Stimulated activated naive CD8-positive, alpha-beta T cell treated with anti-CD3 and anti-CD28 coated beads, Interleukin-15, amount 100 ng/mL, for 72 hours (primary cell): ENCODE data around the gene TPPP.
A peak's percentile ranks its signal among the peaks of the same experiment; 100 is the strongest.

Experiments
- ATAC-seq: fragments of 150-1000 bp; cut with Tn5 transposase; 2 replicates; pipeline ENCODE4 v1.10.0; 2021; ENCODE audit warnings: mild to moderate bottlenecking, moderate library complexity
- DNase-seq, 2 donors: peaks; one replicate each; pipeline ENCODE4 v3.0.0; 2021 to 2022
- H3K27ac Mint-ChIP-seq, 2 donors: one replicate each; pipeline ENCODE4 v1.8.0; 2022; ENCODE audit warnings: mild to moderate bottlenecking in 2 of 2, mixed read lengths in 2 of 2, moderate library complexity in 2 of 2
- H3K27me3 Mint-ChIP-seq: one replicate; pipeline ENCODE4 v1.8.0; 2022; ENCODE audit warnings: mixed read lengths
- H3K4me1 Mint-ChIP-seq: one replicate; pipeline ENCODE4 v1.8.0; 2022; ENCODE audit warnings: mild to moderate bottlenecking, mixed read lengths
- H3K4me3 Mint-ChIP-seq, 2 donors: one replicate each; pipeline ENCODE4 v1.8.0; 2022; ENCODE audit warnings: mild to moderate bottlenecking in 2 of 2, mixed read lengths in 2 of 2, moderate library complexity in 1 of 2
- H3K9me3 Mint-ChIP-seq, 2 donors: one replicate each; pipeline ENCODE4 v1.8.0; 2022; ENCODE audit warnings: mixed read lengths in 2 of 2

TPPP gene

DNA sequence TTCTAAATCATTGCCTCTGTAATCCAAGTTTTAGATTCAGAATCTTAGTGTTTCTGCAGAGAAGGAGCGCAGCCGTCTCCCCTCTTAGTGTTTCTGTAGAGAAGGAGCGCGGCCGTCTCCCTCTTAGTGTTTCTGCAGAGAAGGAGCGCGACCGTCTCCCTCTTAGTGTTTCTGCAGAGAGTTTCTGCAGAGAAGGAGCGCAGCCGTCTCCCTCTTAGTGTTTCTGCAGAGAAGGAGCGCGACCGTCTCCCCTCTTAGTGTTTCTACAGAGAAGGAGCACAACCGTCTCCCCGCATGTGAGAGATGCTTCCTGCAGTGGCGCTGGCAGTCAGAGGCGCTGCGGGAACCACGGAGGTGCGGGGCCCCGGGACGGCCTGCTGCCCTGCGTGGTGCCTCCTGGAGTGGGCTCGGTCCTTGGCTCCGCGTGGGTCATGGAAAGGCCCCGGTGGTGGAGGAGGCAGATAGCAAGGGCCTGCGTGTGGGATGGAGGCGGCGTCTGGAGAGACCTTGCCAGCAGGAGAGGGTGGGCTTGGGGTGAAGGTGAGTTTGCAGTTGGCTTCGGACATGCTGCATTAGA, 70.1 kb downstream of the TPPP start:
- Mint-ChIP-seq H3K4me3 (no peak overlapping the region), H3K27me3 (no peaks in the 10 kb centered on the region), H3K4me1 (no peaks in the 10 kb centered on the region), H3K27ac (no peak overlapping the region), H3K9me3 (no peaks in the 10 kb centered on the region)
- ATAC-seq = no peak
- no peak for DNase-seq

DNA sequence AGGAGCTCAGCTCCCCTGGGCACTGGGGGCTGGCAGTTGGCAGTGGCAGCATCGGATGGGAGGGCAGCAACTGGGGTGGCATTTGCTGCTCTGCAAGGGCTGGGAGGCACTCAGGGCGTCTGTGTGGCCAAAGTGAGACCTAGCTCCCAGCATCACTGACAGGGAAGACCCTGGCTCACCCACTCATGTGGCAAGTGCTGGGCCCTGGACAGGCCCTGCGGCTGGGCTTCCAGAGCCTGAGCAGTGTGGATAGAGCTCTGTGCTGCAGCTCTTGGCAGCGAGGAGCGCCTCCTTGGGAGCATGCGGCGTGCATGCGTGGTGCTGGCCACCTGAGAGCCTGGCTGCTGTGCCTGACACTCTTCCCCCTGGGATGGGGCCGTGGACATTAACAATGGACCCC, 70.8 kb downstream of the TPPP start:
- no peak overlapping the region for H3K27ac Mint-ChIP-seq
- no peak for ATAC-seq

DNA sequence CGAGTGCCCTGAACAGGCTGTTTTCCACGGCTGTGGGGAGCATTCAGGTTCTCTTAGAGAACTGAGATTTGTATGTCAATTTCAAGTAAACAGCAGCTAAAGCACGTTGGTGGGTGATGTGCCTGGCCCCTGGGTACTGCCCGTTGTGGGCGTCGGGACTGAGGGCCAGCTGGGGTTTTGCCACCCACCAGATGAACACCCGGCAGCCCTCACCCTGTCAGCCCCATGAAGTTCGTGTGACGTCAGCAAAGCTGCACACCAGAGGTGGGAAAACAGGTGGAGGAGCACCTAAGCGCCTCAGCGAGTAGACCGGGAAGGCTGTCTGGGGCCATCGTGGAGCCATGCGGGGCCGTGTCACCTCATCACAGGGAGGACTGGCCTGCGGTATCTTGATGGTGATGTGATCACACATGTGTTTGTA, 71.8 kb downstream of the TPPP start:
- Mint-ChIP-seq H3K4me1 (peaks cover 6% of the 10 kb centered on the region), H3K4me3 (no peak overlapping the region), H3K27ac (peak overlapping the region in 1 of 2 donors; percentile 53), H3K9me3 (no peaks in the 10 kb centered on the region), H3K27me3 (no peaks in the 10 kb centered on the region)
- ATAC-seq (no peak), DNase-seq (peak in 1 of 2 donors; percentile 2)

More for the DNA sequence above, 70.8 kb downstream of the TPPP start:
- H3K4me3 Mint-ChIP-seq = no peak overlapping the region
- no peaks in the 10 kb centered on the region for H3K4me1 Mint-ChIP-seq
- DNase-seq = no peak
- H3K27me3 Mint-ChIP-seq = no peaks in the 10 kb centered on the region
- H3K9me3 Mint-ChIP-seq = no peaks in the 10 kb centered on the region

DNA sequence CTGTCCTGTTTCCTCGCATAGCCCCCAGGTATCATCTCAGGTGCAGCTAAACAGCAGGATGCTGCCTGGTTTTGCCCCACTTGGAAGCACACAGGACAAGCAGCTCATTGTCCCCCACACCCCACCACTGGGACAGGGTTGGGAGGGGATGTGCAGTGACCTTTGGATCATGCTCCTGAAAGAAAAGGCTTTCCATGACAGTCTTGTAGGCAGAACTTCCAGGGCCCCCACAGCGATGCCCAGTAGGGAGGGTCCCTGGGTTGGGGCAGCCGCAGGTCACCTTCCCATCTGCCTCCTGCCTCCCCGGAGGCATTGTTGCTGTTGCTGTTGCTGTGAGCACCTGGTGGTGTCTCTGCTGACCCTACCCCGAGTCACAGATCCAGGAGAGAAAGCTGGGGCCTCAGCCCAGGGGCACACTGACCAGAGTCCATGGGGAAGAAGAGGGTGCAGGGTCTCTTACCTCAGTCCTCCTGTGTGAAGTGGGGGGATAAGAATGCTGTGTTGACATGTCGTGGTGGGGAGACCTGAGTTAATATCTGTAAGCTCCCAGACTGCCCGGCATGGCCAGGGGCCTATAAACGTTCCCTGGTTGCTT, 72.5 kb downstream of the TPPP start:
- ATAC-seq (no peak), DNase-seq (peak in 1 of 2 donors; percentile 6)
- H3K4me1 Mint-ChIP-seq = peaks cover 11% of the 10 kb centered on the region
- no peaks in the 10 kb centered on the region for H3K9me3 Mint-ChIP-seq
- H3K4me3 Mint-ChIP-seq = no peak overlapping the region
- no peaks in the 10 kb centered on the region for H3K27me3 Mint-ChIP-seq
- no peak overlapping the region for H3K27ac Mint-ChIP-seq

DNA sequence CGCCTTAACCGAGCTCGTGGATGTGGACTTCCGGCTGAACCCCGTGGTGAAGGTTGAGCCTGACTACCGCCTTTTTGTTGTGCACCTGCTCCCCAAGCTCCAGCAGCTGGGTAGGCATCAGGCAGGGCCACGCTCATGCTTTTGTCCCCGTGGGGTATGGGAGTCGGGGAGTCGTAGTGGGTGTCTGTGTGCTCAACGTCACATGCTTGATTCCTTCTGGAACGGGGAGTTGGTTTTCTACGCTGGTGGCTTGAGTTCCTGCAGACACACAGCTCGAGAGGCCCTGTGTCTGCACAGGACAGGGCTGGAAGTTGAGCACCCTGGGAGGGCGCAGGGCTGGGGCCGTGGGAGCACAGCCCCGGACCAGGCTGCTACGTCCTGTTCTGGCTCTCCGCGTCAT, 73.0 kb downstream of the TPPP start:
- no peaks in the 10 kb centered on the region for H3K9me3 Mint-ChIP-seq
- H3K27me3 Mint-ChIP-seq = no peaks in the 10 kb centered on the region
- DNase-seq (peak in 1 of 2 donors; percentile 9), ATAC-seq (no peak)
- H3K4me1 Mint-ChIP-seq = peaks cover 15% of the 10 kb centered on the region
- H3K27ac Mint-ChIP-seq = no peak overlapping the region
- no peak overlapping the region for H3K4me3 Mint-ChIP-seq

DNA sequence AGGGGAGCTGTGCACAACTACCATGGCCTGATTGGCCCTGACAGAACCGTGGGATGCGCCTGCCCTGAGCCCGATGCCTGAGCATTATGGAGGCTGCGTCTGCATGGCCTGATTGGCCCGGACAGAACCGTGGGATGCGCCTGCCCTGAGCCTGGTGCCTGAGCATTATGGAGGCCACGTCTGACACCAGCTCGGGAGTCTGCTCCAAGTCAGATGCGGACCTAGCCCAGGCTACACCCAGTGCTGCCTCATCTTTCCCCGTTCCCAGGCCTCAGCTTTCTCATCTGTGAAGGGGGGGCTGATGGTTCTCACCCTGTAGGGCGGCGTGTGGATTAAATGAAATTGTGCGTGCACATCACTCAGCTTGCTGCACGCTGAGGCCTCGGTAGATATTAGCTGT, 73.7 kb downstream of the TPPP start:
- ATAC-seq (no peak), DNase-seq (peak in 1 of 2 donors; percentile 5)
- peaks cover 22% of the 10 kb centered on the region for H3K4me1 Mint-ChIP-seq
- no peak overlapping the region for H3K4me3 Mint-ChIP-seq
- H3K27me3 Mint-ChIP-seq = no peaks in the 10 kb centered on the region
- H3K9me3 Mint-ChIP-seq = no peaks in the 10 kb centered on the region
- no peak overlapping the region for H3K27ac Mint-ChIP-seq

DNA sequence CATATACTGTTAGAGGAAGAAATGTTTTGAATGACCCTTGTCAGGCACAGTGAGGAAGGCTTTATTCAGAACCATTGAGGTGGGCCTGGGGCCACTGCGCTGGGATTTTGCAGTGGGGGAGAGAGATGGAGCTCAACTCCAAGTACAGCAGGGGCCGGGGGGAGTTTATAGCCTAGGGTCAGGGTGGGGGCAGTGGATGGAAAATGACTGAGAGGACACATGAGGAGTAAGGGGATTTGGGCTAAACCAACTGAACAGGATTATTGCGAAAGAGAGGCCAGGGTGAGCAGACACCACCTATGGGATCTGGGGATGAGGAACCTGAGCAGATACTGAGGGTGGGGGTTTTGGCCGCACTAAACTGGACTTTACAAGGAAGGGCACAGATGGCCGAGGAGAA, 74.7 kb downstream of the TPPP start:
- peak in 1 of 2 donors; percentile 1 for DNase-seq
- Mint-ChIP-seq H3K4me3 (no peak overlapping the region), H3K9me3 (no peaks in the 10 kb centered on the region), H3K27ac (no peak overlapping the region), H3K4me1 (peaks cover 32% of the 10 kb centered on the region), H3K27me3 (no peaks in the 10 kb centered on the region)
- no peak for ATAC-seq

DNA sequence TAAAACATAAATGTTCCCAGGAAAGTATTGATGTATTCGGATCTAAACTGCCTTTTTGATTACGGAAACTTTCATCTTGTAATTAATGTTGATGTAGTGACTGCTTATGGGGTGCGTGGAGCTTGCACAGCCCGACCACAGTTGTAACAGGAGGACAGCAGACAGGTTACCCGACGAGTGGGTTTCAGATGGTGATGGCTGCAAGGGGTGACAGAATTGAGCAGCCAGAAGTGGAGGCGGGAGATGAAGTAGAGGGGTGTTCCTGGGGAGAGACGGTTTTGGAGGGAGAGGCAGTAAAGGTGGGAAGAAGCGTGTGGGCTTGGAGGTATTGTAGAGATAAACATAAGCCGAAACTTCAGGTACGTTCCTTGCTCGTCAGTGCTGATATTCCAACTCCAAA, 75.3 kb downstream of the TPPP start:
- Mint-ChIP-seq H3K4me3 (no peak overlapping the region), H3K4me1 (peaks cover 38% of the 10 kb centered on the region), H3K27ac (no peak overlapping the region), H3K27me3 (no peaks in the 10 kb centered on the region), H3K9me3 (peaks cover 3 to 4% of the 10 kb centered on the region in 2 donors)
- DNase-seq = no peak
- ATAC-seq = no peak

DNA sequence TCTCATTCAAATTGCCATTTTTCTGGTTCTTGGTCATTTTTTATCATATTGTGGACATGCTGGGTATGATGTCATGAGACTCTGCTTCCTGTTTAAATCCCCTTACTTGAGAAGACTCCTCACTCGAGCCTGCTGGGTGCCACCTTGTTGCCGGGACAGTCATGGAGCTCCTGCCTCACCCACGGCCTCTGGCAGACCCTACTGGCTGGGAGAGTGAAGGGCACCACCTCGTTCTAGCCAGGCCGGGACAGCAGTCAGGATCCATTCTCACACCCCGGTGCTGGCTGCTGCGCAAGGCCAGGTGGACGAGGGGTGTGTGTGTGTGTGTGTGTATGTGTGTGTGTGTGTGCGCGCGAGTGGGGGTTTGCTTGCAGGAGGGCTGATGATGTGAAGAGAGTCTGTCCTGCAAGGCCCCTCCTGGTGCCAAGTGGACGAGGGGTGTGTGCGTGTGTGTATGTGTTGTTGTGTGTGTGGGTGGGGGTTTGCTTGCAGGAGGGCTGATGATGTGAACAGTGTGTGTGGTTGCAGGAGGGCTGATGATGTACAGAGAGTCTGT, 76.6 kb downstream of the TPPP start:
- peak in 1 of 2 donors; percentile 8 for DNase-seq
- Mint-ChIP-seq H3K4me3 (no peak overlapping the region), H3K27ac (no peak overlapping the region), H3K27me3 (no peaks in the 10 kb centered on the region), H3K9me3 (peaks cover 5 to 7% of the 10 kb centered on the region in 2 donors), H3K4me1 (peaks cover 42% of the 10 kb centered on the region)
- no peak for ATAC-seq

DNA sequence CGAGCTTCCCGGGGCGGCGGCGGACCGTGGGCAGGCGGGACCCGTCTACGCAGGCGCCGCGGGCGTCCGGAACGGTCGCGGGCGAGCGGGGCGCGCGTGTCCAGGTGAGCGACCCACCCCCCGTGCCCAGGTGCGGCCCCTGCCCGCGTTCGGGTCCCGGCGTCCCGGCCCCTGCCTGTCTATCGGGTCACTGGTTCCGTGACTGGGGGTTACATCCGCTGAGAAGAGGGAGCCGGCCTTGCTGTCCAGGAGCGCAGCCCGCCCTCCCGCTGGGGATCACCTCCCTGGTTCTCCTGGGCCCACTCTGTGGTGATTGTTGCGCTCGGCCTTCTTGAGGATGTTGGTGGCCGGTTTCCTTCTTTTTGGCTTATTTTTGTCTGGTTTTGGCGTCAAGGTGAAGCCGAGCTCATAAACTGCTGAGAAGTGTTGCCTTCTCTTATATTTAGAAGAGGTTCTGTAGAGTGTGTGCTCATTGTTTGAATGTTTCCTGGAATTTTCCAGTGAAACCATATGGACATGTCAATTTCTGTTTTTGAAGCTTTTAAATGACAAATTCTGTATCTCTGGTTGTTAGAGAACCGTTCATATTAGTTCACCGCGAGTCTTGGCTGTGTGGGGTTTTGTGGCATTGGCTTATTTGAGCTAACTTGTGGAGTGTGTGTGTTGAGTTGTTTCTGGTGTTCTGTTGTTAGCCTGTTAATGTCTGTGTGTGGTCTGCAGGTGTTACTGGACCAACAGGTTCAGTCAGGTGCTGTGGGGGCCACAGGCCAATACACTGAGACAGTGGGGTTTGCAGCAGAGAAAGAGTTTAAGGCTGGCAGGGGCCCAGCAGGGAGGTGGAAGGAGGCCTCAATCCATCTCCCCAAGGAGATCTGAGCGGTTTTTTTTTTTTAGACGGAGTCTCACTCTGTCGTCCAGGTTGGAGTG, 80.4 kb downstream of the TPPP start:
- peak overlapping the region; percentile 82 to 86 for H3K27ac Mint-ChIP-seq
- peak overlapping the region; percentile 88 to 89 for H3K4me3 Mint-ChIP-seq
- peak; percentile 45 for ATAC-seq
- DNase-seq = peak in 1 of 2 donors; percentile 39
- H3K27me3 Mint-ChIP-seq = peaks cover 9% of the 10 kb centered on the region
- H3K9me3 Mint-ChIP-seq = peaks cover 5 to 7% of the 10 kb centered on the region in 2 donors
- peaks cover 66% of the 10 kb centered on the region for H3K4me1 Mint-ChIP-seq

DNA sequence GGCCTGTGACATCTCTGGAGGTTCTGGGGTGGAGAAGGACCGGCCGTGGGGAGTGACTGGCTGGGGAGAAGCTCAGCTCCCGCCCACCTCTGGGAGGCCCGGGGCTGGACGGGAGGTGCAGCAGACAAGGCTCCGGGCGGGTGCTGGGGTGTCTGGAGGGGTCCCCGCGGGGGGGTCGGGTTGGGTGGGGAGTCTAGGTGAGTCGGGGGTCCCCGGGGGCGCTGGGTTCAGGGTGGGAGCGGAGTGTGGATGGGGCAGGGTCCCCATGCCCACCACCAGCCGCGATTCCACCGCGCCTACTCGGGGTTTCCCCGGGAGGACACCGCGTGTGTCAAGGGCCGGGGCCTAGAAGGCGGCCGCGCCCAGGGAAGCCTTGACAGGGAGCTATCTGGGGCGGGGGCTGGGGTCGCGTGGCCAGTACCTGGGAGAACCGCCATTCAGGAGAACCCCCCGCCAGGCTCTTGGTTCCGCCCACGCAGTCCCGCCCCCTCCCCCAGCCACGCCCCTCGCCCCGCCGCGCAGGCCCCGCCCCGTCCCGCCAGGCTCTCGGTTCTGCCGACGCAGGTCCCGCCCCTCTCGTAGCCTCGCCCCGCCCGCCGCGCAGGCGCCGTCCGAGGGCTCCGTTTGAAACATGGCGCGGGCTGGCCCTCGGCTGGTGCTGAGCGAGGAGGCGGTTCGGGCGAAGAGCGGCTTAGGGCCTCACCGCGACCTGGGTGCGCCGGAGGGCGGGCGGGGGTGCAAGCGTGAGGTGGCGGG, 81.2 kb downstream of the TPPP start, which contains the start of gene CEP72:
Gene CEP72 (plus strand): TSS at position 610 of the 756 bp plus-strand sequence. CDS start 22 bp downstream, at position 632.
- ATAC-seq (peak; percentile 91), DNase-seq (peak; percentile 88 to 90)
- Mint-ChIP-seq H3K4me3 (peak within 1 kb of the TSS; percentile 88 to 89), H3K9me3 (peaks cover 5 to 7% of the 10 kb centered on the region in 2 donors), H3K27me3 (peaks cover 18% of the 10 kb centered on the region), H3K4me1 (peaks cover 73% of the 10 kb centered on the region), H3K27ac (peak within 1 kb of the TSS; percentile 82 to 86)

DNA sequence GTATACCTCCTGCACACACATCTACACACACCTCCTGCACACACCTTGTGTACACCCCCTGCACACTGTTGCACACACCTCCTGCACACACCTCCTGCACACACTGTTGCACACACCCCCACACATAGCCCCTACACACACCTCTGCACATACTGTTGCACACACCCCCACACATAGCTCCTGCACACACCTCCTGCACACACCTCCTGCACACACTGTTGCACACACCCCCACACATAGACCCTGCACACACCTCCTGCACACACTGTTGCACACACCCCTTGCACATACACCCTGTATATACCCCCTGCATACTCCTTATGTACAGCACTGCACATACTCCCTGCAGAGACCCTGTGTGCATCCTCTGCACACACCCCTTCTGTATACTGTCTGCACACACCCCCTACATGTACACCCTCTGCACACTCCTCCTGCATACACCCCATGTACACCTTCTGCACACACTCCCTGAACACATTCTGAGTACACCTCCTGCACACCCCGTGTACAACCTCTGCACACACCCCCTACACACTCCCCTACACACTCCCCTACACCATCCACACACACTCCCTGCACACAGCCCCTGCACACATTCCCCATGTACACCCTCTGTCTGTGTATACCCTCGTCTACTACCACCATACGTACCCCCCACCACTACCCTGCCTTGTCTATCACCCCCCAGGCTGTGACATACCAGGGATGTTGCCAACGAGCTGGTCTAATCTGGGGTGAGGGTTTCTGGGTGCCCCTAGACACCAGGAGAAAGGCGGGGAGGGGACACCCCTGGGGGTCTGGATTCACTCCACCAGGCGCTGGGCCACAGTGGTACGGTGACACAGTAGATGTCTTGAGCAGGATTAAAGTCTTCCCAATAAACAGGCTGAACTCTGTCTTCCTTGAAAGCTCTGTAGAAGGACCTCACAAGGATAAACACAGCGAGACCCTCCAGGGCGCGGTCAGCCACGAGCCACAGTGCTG, 82.1 kb downstream of the TPPP start:
- Mint-ChIP-seq H3K27me3 (peaks cover 19% of the 10 kb centered on the region), H3K9me3 (peaks cover 5 to 7% of the 10 kb centered on the region in 2 donors), H3K4me3 (peak overlapping the region; percentile 79 to 82), H3K27ac (peak overlapping the region in 1 of 2 donors; percentile 52), H3K4me1 (peaks cover 64% of the 10 kb centered on the region)
- DNase-seq = peak in 1 of 2 donors; percentile 11
- ATAC-seq = peak; percentile 13

DNA sequence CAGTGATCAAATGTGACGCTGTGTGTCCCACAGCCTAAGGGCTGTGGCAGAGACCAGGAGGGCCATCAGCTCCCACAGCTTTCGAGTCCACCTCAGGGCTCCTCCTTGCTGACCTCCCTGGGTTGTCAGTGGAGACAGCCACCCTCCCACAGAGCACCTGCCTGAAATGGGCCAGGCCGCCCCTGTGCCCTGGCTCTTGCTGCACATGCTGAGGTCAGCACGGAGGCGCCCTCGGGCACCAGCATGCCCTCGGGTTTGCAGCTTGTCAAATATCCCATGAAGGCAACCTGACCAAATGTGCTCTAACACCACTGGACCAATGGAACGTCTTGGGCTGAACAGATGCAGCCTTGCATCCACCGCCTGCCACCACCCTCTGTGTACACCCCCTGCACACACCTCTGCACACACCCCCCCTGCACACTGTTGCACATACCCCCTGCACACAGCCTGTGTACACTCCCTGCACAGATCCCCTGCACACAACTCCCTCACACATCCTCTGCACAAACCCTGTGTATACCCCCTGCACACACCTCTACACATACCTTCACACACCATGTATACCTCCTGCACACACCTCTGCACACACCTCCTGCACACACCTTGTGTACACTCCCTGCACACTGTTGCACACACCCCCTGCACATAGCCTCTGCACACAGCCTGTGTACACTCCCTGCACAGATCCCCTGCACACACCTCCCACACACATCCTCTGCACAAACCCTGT, 83.0 kb downstream of the TPPP start:
- ATAC-seq (no peak), DNase-seq (peak in 1 of 2 donors; percentile 6)
- peaks cover 22% of the 10 kb centered on the region for H3K27me3 Mint-ChIP-seq
- peaks cover 58% of the 10 kb centered on the region for H3K4me1 Mint-ChIP-seq
- peaks cover 5 to 7% of the 10 kb centered on the region in 2 donors for H3K9me3 Mint-ChIP-seq
- no peak overlapping the region for H3K27ac Mint-ChIP-seq
- no peak overlapping the region for H3K4me3 Mint-ChIP-seq
